IMR-90 (cell line): Measurements from ENCODE around the gene ZBTB38. TPM values are rescaled to one million over a fixed set of nuclear protein-coding genes. Genes with fewer than 3 reads are reported as not detected.

Experiments used
- ATAC-seq: fragments of 200-7000 bp; cut with Tn5 transposase; 2 replicates; pipeline ENCODE4 v1.9.1; 2020; ENCODE audit warnings: low read depth, mild to moderate bottlenecking, moderate library complexity
- BruUV-seq: library from RNA; stranded (reverse); fragments of 400-500 nt; replicated peaks from 2 replicates; lab custom pipeline; 2021; lab: Mats Ljungman, UMichigan
- CTCF ChIA-PET: fragments of 300-600 bp; formaldehyde crosslinking; extraction: SDS; loops from one replicate; lab custom pipeline; 2021; ENCODE audit warnings: antibody characterized with exemption; lab: Yijun Ruan, JAX
- POLR2A ChIA-PET: fragments of 300-600 bp; sonication (Branson Sonifier 250); formaldehyde crosslinking; loops from one replicate; lab custom pipeline; 2022; ENCODE audit warnings: antibody characterized with exemption; ENCODE audit not compliant: unreplicated experiment; lab: Charles Lee
- DNase-seq: peaks from one replicate; pipeline ENCODE4 v3.0.0; 2013
- H2AFZ ChIP-seq: replicated peaks from 2 replicates; pipeline ENCODE3; 2013; ENCODE audit warnings: low read length, mild to moderate bottlenecking; ENCODE audit not compliant: poor library complexity
- H2AK5ac ChIP-seq: 2 replicates; pipeline ENCODE4 v1.6.1; 2013; ENCODE audit warnings: low read depth, low read length, inconsistent platforms
- H2AK9ac ChIP-seq: replicated peaks from 2 replicates; pipeline ENCODE3; 2013; ENCODE audit warnings: mild to moderate bottlenecking, low read depth, low read length, moderate library complexity; ENCODE audit not compliant: poor library complexity
- H2BK120ac ChIP-seq: 2 replicates; pipeline ENCODE4 v1.6.1; 2013; ENCODE audit warnings: low read depth, low read length, inconsistent platforms
- H2BK15ac ChIP-seq: 3 replicates; pipeline ENCODE4 v1.6.1; 2013; ENCODE audit warnings: low read depth, low read length, inconsistent platforms
- H2BK20ac ChIP-seq: 2 replicates; pipeline ENCODE4 v1.6.1; 2013; ENCODE audit warnings: low read depth, mild to moderate bottlenecking, inconsistent platforms, low read length, moderate library complexity
- H2BK5ac ChIP-seq: 2 replicates; pipeline ENCODE4 v1.6.1; 2013; ENCODE audit warnings: mild to moderate bottlenecking, low read depth, low read length, inconsistent platforms; ENCODE audit not compliant: poor library complexity, severe bottlenecking
- H3K14ac ChIP-seq: replicated peaks from 2 replicates; pipeline ENCODE4 v1.6.1; 2013; ENCODE audit warnings: low read depth, low read length, inconsistent platforms
- H3K18ac ChIP-seq: 2 replicates; pipeline ENCODE4 v1.6.1; 2013; ENCODE audit warnings: low read depth, low read length, control low read depth
- H3K23ac ChIP-seq: 2 replicates; pipeline ENCODE4 v1.6.1; 2013; ENCODE audit warnings: low read depth, low read length, inconsistent platforms
- H3K27ac ChIP-seq: 2 replicates; pipeline ENCODE4 v1.5.1; 2013; ENCODE audit warnings: mild to moderate bottlenecking, control low read depth, low read length; ENCODE audit not compliant: insufficient read depth
- H3K27me3 ChIP-seq: 2 replicates; pipeline ENCODE4 v1.6.1; 2013; ENCODE audit warnings: low read length; ENCODE audit not compliant: control insufficient read depth, insufficient read depth
- H3K36me3 ChIP-seq: 2 replicates; pipeline ENCODE4 v1.6.1; 2013; ENCODE audit warnings: low read length, mixed read lengths; ENCODE audit not compliant: control insufficient read depth, insufficient read depth
- H3K4ac ChIP-seq: 2 replicates; pipeline ENCODE4 v1.6.1; 2013; ENCODE audit warnings: low read depth, low read length, inconsistent platforms
- H3K4me1 ChIP-seq: 2 replicates; pipeline ENCODE4 v1.6.1; 2013; ENCODE audit warnings: low read length, mixed read lengths; ENCODE audit not compliant: control insufficient read depth, insufficient read depth
- H3K4me2 ChIP-seq: 2 replicates; pipeline ENCODE4 v1.6.1; 2013; ENCODE audit warnings: low read depth, mild to moderate bottlenecking, control low read depth, low read length, moderate library complexity
- H3K4me3 ChIP-seq: 2 replicates; pipeline ENCODE4 v1.5.1; 2013; ENCODE audit warnings: low read depth, mild to moderate bottlenecking, control low read depth, low read length, moderate library complexity; ENCODE audit not compliant: insufficient read depth
- H3K56ac ChIP-seq: 2 replicates; pipeline ENCODE4 v1.6.1; 2013; ENCODE audit warnings: low read length, inconsistent platforms; ENCODE audit not compliant: insufficient read depth; ENCODE audit errors: extremely low read depth
- H3K79me1 ChIP-seq, 2 experiments: 2 replicates each; pipeline ENCODE4 v1.6.1; 2013; ENCODE audit warnings: low read length in 2 of 2, inconsistent platforms in 1 of 2, low read depth in 1 of 2
- H3K9ac ChIP-seq: 2 replicates; pipeline ENCODE4 v1.6.1; 2013; ENCODE audit warnings: low read depth, low read length, control low read depth
- H3K9me1 ChIP-seq: 2 replicates; pipeline ENCODE4 v1.6.1; 2013; ENCODE audit warnings: low read length, inconsistent platforms; ENCODE audit not compliant: insufficient read depth
- H3K9me3 ChIP-seq: 2 replicates; pipeline ENCODE4 v1.6.1; 2013; ENCODE audit warnings: low read length; ENCODE audit not compliant: control insufficient read depth, insufficient read depth
- H4K20me1 ChIP-seq: 2 replicates; pipeline ENCODE4 v1.6.1; 2013; ENCODE audit warnings: low read length, inconsistent platforms; ENCODE audit not compliant: insufficient read depth
- H4K5ac ChIP-seq: 2 replicates; pipeline ENCODE4 v1.6.1; 2013; ENCODE audit warnings: mild to moderate bottlenecking, low read depth, low read length, control low read depth
- H4K8ac ChIP-seq, 2 experiments: 2 replicates each; pipeline ENCODE4 v1.6.1; 2013; ENCODE audit warnings: low read depth in 2 of 2, low read length in 2 of 2, control low read depth in 1 of 2, inconsistent platforms in 1 of 2
- H4K91ac ChIP-seq: 2 replicates; pipeline ENCODE4 v1.6.1; 2013; ENCODE audit warnings: low read depth, low read length, inconsistent platforms; ENCODE audit not compliant: insufficient read depth
- MAFK ChIP-seq: IDR thresholded peaks from 2 replicates; pipeline ENCODE4 v1.6.1; 2012; ENCODE audit warnings: low read depth, low read length, improper control_type of control experiment
- MXI1 ChIP-seq: IDR thresholded peaks from 2 replicates; pipeline ENCODE4 v1.6.1; 2012; ENCODE audit warnings: low read depth, mild to moderate bottlenecking, low read length, moderate library complexity, borderline replicate concordance
- RCOR1 ChIP-seq: IDR thresholded peaks from 2 replicates; pipeline ENCODE4 v1.6.1; 2012; ENCODE audit warnings: mild to moderate bottlenecking, low read length, improper control_type of control experiment; ENCODE audit not compliant: insufficient replicate concordance
- WGBS, 2 experiments: methylation state at CpG; one replicate each; pipeline versions ENCODE4 v1.1.5 to v1.1.7; 2013; ENCODE audit warnings: missing lambda C conversion rate in 2 of 2; ENCODE audit not compliant: insufficient read length in 1 of 2; ENCODE audit errors: extremely low coverage in 2 of 2; 5-methylcytosine and 5-hydroxymethylcytosine counted together
- dilution Hi-C: fragments of 300-500 bp; cut with HindIII; formaldehyde crosslinking; loops from one replicate; pipeline ENCODE4 v1.14.3; 2018; ENCODE audit warnings: low sequenced_read_pairs; ENCODE audit not compliant: unreplicated experiment
- in situ Hi-C: fragments of 300-500 bp; cut with MboI; formaldehyde crosslinking; loops from 3 replicates; pipeline ENCODE4 v1.14.3; 2019; ENCODE audit warnings: low sequenced_read_pairs, inconsistent platforms, mixed read lengths
- intact Hi-C: fragments of 100-400 bp; cut with micrococcal nuclease; formaldehyde crosslinking; loops from 2 replicates; pipeline ENCODE4 v1.10.0; 2022
- polyA plus RNA-seq, 3 experiments: library from polyadenylated mRNA; depleted of rRNA; stranded (reverse); fragments of >200 nt; gene quantifications; 2 replicates each; pipeline ENCODE4 v1.2.3, GENCODE V29; 2012; ENCODE audit warnings: low replicate concordance in 1 of 3
- total RNA-seq: library from RNA; depleted of rRNA; stranded (reverse); fragments of >200 nt; gene quantifications from 2 replicates; pipeline ENCODE4 v1.2.3, GENCODE V29; 2012
- TF ChIP-seq, protein P1 (sequence below): conservative IDR thresholded peaks from 2 replicates; pipeline ENCODE4 v1.5.1; 2012; ENCODE audit warnings: mild to moderate bottlenecking, low read depth, low read length, improper control_type of control experiment
- TF ChIP-seq, protein P2 (sequence below): fragments of 150-350 bp; IDR thresholded peaks from 2 replicates; pipeline ENCODE4 v1.6.1; 2017; ENCODE audit warnings: mild to moderate bottlenecking, antibody characterized with exemption, low read length, low read depth

The ZBTB38 gene
- total and polyA plus RNA-seq, 2 of the 4 experiments (the other 2 are of a cell fraction) = 44.9 to 274 TPM

DNA sequence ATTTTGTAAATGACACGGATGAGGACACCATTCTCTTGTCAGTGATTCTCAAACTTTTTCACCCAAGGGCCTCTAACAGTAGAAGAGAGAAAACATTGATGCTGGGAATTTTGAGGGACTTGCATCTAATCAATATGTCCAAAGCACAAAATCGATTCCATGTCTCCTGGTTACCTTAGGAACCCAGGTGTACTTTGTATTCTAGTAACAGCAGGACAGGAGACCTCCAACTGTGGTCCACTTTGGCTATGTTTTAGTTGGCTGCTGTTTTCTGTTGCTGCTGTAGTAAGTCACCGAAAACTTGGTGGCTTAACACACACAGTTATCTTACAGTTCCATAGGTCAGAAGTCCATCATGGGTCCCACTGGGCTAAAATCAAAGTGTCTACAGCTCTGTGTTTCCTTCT, 24.4 kb upstream of the ZBTB38 start:
- H2BK20ac ChIP-seq = no peak overlapping the region
- no peak overlapping the region for H2AK9ac ChIP-seq
- H4K20me1 ChIP-seq = no peaks in the 10 kb centered on the region
- H2BK5ac ChIP-seq = no peak overlapping the region
- no peak overlapping the region for H3K14ac ChIP-seq
- ATAC-seq (no peak), DNase-seq (no peak)
- no CpG with 5 or more reads among the region's 3 CpGs for WGBS, 2 experiments
- in situ Hi-C loops = loop anchor here (25.0 kb wide), 1 partner anchor 543 kb away; the partner anchor contains the start of gene ATP1B3
- peak overlapping the region; percentile 36; the same call in 1 of the 2 replicates for H2BK120ac ChIP-seq
- no peak overlapping the region for H3K4me3 ChIP-seq
- CTCF ChIA-PET = no interaction called here
- H3K9me3 ChIP-seq = no peaks in the 10 kb centered on the region; the same call in 1 of the 2 replicates
- H2AK5ac ChIP-seq = no peak overlapping the region
- H4K91ac ChIP-seq = no peak overlapping the region
- intact Hi-C loops = no loop called here
- no peak overlapping the region for H3K18ac ChIP-seq
- H3K23ac ChIP-seq = no peak overlapping the region
- H3K9ac ChIP-seq = no peak overlapping the region
- no peaks in the 10 kb centered on the region for H3K79me1 ChIP-seq
- no peak overlapping the region for H4K5ac ChIP-seq
- no peak overlapping the region for H4K8ac ChIP-seq
- BruUV-seq = no TSS peak
- H3K4me2 ChIP-seq = no peak overlapping the region
- POLR2A ChIA-PET = no interaction called here
- peaks cover 2% of the 10 kb centered on the region for H3K4me1 ChIP-seq
- peak overlapping the region; percentile 65; the same call in 1 of the 3 replicates for H2BK15ac ChIP-seq
- no peak overlapping the region for H2AFZ ChIP-seq
- no peak overlapping the region for H3K56ac ChIP-seq
- no peaks in the 10 kb centered on the region for H3K27me3 ChIP-seq
- H3K27ac ChIP-seq = no peak overlapping the region
- no peak overlapping the region for H3K4ac ChIP-seq
- TF ChIP-seq, protein P1, sequence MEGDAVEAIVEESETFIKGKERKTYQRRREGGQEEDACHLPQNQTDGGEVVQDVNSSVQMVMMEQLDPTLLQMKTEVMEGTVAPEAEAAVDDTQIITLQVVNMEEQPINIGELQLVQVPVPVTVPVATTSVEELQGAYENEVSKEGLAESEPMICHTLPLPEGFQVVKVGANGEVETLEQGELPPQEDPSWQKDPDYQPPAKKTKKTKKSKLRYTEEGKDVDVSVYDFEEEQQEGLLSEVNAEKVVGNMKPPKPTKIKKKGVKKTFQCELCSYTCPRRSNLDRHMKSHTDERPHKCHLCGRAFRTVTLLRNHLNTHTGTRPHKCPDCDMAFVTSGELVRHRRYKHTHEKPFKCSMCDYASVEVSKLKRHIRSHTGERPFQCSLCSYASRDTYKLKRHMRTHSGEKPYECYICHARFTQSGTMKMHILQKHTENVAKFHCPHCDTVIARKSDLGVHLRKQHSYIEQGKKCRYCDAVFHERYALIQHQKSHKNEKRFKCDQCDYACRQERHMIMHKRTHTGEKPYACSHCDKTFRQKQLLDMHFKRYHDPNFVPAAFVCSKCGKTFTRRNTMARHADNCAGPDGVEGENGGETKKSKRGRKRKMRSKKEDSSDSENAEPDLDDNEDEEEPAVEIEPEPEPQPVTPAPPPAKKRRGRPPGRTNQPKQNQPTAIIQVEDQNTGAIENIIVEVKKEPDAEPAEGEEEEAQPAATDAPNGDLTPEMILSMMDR = no peak
- TF ChIP-seq RCOR1 (no peak), MXI1 (no peak), MAFK (no peak)
- TF ChIP-seq, protein P2, sequence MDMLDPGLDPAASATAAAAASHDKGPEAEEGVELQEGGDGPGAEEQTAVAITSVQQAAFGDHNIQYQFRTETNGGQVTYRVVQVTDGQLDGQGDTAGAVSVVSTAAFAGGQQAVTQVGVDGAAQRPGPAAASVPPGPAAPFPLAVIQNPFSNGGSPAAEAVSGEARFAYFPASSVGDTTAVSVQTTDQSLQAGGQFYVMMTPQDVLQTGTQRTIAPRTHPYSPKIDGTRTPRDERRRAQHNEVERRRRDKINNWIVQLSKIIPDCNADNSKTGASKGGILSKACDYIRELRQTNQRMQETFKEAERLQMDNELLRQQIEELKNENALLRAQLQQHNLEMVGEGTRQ = no peak
- dilution Hi-C loops = no loop called here
- H3K36me3 ChIP-seq = no peaks in the 10 kb centered on the region; the same call in 1 of the 2 replicates
- H3K9me1 ChIP-seq = no peaks in the 10 kb centered on the region
